ENCODE results near the gene MAPK9. TPM values are rescaled to one million over a fixed set of nuclear protein-coding genes. Genes with fewer than 3 reads are reported as not detected.

The MAPK9 gene
- total and polyA plus RNA-seq, 7 donors: 20.5 to 45.7 (median 39.5) TPM

DNA sequence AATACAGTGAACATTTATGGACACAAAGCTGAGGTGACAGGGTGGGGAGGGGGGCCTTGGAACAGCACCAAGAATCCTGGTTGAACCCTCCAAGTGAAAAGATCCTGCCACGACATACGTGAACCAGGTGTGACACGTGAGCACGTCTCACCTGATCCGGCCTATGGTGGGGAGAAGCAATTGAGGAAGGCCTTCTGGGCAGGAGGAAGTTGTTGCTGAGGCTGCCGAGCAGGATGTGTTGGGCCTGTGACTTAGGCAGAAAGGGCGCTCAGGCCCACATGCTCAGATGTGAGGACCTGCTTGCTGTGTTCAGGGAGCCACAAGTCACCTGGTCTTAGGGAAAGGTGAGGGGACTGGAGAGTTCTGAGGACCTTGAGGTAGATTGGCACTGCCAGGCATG, 2.5 kb upstream of the MAPK9 start:
- H3K9me3 ChIP-seq: no peaks in the 10 kb centered on the region
- H3K4me1 ChIP-seq: peaks cover 0 to 35% (median 18%) of the 10 kb centered on the region in 4 donors
- TF ChIP-seq, protein P1, sequence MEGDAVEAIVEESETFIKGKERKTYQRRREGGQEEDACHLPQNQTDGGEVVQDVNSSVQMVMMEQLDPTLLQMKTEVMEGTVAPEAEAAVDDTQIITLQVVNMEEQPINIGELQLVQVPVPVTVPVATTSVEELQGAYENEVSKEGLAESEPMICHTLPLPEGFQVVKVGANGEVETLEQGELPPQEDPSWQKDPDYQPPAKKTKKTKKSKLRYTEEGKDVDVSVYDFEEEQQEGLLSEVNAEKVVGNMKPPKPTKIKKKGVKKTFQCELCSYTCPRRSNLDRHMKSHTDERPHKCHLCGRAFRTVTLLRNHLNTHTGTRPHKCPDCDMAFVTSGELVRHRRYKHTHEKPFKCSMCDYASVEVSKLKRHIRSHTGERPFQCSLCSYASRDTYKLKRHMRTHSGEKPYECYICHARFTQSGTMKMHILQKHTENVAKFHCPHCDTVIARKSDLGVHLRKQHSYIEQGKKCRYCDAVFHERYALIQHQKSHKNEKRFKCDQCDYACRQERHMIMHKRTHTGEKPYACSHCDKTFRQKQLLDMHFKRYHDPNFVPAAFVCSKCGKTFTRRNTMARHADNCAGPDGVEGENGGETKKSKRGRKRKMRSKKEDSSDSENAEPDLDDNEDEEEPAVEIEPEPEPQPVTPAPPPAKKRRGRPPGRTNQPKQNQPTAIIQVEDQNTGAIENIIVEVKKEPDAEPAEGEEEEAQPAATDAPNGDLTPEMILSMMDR (IDR thresholded peaks at IDR 0.05): no peak
- no peak for TF ChIP-seq EP300 (IDR thresholded peaks at IDR 0.05)
- DNase-seq: peak; percentile 59
- intact Hi-C loops (cut with DNase I): loop anchor here (5.0 kb wide), 1 partner anchor 198 kb away; the partner anchor contains the start of gene CNOT6
- H3K27ac ChIP-seq: no peak overlapping the region
- WGBS, 2 donors: 69 to 81% methylated on average over 7 of the region's 7 CpGs
- no peak overlapping the region for H3K4me3 ChIP-seq
- H3K27me3 ChIP-seq: no peaks in the 10 kb centered on the region
- no peaks in the 10 kb centered on the region for H3K36me3 ChIP-seq

DNA sequence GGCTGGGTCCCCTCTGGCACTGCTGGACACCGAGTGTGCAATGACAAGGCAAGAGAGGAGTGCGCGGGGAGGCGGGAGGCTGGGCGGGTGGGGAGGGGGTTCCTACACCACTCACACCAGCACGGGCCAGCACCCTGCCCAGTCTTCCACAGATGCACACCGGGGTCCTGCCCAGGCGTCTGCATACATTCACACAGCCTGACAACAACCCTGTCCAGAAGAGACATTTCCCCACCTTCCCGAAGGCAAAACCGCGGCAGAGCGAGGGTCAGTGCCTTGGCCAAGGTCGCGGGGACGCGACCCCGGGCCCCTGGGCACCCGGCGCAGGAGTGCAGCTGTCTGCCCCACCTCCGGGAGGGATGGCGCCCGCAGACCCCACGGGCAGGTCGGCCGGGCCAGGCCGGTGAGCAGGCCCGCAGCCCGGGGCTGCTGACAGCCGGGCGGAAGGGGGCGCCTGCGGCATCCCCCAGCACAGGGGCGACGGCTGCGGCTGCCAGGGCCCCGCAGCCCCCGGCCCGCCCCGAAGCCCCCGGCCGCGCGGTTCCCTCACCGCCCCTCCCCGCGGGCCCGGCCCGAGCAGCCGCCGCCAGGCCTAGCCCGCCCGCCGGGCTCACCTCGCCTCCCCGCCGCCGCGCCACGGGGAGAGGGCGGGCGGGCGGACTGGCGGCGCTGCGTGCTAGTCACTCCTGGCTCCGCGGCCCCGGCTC, 496 bp downstream of the MAPK9 start:
- intact Hi-C loops (cut with DNase I): loop anchor here (5.0 kb wide), 1 partner anchor 201 kb away; the partner anchor contains the start of gene CNOT6
- WGBS, 2 donors: 1% methylated on average over 68 of the region's 68 CpGs
- no peaks in the 10 kb centered on the region for H3K9me3 ChIP-seq
- peak overlapping the region; percentile 55 to 99 (median 88) for H3K4me3 ChIP-seq
- H3K4me1 ChIP-seq: peaks cover 0 to 39% (median 20%) of the 10 kb centered on the region in 4 donors
- DNase-seq: no peak
- peak overlapping the region in 3 of 4 donors; percentile 66 to 96 (median 86) for H3K27ac ChIP-seq
- H3K27me3 ChIP-seq: no peaks in the 10 kb centered on the region
- H3K36me3 ChIP-seq: no peaks in the 10 kb centered on the region
- TF ChIP-seq, protein P1 (IDR thresholded peaks at IDR 0.05): peak in 1 of 4 experiments; percentile 14
- TF ChIP-seq POLR2A (IDR thresholded peaks at IDR 0.05): no peak
- no peak for TF ChIP-seq POLR2AphosphoS5 (IDR thresholded peaks at IDR 0.05)

DNA sequence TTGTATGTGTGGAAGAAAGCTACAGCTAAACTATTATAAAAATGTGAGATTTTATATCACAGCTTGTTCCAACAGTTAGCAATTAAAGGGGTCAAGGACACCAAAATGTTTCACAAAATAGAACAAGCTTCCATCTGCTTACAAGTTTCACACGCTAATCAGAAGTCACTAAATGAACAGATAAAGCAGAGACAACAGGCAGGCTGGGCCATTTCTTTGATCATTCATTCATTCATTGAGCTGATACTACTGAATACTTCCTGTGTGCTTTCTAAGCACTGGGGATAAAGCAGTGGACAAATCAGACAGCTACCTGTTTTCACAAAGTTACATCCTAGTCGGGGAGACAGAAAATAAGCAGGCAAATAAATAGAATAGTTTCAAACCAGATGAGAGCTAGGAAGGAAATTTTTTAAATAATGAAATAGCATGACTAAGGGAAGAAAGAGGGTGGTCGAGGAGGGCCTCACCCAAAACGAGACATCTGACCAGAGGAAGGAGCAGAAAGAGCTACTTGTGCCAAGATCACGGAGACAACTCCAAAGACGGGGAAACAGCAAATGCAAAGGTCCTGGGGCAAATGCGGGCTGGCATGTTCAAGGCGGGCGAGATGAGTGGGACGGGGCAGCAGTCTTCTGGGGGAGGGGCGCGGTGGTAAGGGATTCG, 1.2 kb downstream of the MAPK9 start:
- WGBS, 2 donors: 12 to 33% methylated on average over 13 of the region's 13 CpGs
- intact Hi-C loops (cut with DNase I): loop anchor here (5.0 kb wide), 1 partner anchor 202 kb away; the partner anchor contains the start of gene CNOT6
- H3K27ac ChIP-seq: peak overlapping the region in 2 of 4 donors; percentile 66 to 96

GRCh38 chr5:180289966-180290365, 1.9 kb downstream of the MAPK9 start:
- intact Hi-C loops (cut with DNase I): loop anchor here (5.0 kb wide), 1 partner anchor 202 kb away; the partner anchor contains the start of gene CNOT6
- Histone ChIP-seq H3K4me1 (peaks cover 0 to 39% (median 20%) of the 10 kb centered on the region in 4 donors), H3K27me3 (no peaks in the 10 kb centered on the region), H3K36me3 (no peaks in the 10 kb centered on the region), H3K27ac (no peak overlapping the region), H3K9me3 (no peaks in the 10 kb centered on the region), H3K4me3 (no peak overlapping the region)
- 73 to 87% methylated on average over 5 of the region's 5 CpGs for WGBS, 2 donors
- TF ChIP-seq EP300 (IDR thresholded peaks at IDR 0.05) (no peak), POLR2A (IDR thresholded peaks at IDR 0.05) (no peak), POLR2AphosphoS5 (IDR thresholded peaks at IDR 0.05) (no peak)
- TF ChIP-seq, protein P1 (IDR thresholded peaks at IDR 0.05): no peak
- DNase-seq: no peak

More for the DNA sequence above, 1.2 kb downstream of the MAPK9 start:
- Histone ChIP-seq H3K27me3 (no peaks in the 10 kb centered on the region), H3K9me3 (no peaks in the 10 kb centered on the region), H3K4me1 (peaks cover 0 to 39% (median 20%) of the 10 kb centered on the region in 4 donors), H3K4me3 (peak overlapping the region; percentile 55 to 99 (median 88)), H3K36me3 (no peaks in the 10 kb centered on the region)
- no peak for DNase-seq
- TF ChIP-seq, protein P1 (IDR thresholded peaks at IDR 0.05): no peak
- TF ChIP-seq POLR2AphosphoS5 (IDR thresholded peaks at IDR 0.05): no peak
- TF ChIP-seq EP300 (IDR thresholded peaks at IDR 0.05): no peak
- no peak for TF ChIP-seq POLR2A (IDR thresholded peaks at IDR 0.05)
